Activated T-cell treated with anti-CD3 and anti-CD28 coated beads, Interleukin-2, amount 50 U/mL, for 48 hours (primary cell): ENCODE measurements around the gene RIPOR3.
"Not testable (repeated sequence)": the region's sequence is repeated elsewhere in the genome, so short reads cannot be mapped to it uniquely, and the experiment has no call there.

Experiments used
- DNase-seq, 2 experiments: peaks; one replicate each; pipeline ENCODE4 v3.0.0-alpha.2; 2020

The RIPOR3 gene

DNA sequence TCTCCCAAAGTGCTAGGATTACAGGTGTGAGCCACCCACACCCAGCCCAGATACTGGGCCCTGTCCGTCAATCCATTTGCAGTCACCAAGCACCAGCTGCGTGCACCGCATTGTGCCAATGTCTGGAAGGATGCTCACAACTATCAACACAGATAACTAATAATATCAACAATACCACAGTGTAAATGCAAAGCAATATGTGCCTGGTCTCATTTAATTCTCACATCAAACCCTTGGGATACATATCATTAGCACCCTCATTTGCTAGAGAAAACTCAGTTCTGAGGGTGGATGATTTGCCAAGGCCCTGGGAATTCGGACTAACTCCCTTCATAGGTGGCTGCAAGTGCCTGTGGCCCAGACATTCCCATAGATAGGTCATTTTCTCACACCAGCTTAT lies 14.5 kb downstream of the RIPOR3 start:
- no peak for DNase-seq

DNA sequence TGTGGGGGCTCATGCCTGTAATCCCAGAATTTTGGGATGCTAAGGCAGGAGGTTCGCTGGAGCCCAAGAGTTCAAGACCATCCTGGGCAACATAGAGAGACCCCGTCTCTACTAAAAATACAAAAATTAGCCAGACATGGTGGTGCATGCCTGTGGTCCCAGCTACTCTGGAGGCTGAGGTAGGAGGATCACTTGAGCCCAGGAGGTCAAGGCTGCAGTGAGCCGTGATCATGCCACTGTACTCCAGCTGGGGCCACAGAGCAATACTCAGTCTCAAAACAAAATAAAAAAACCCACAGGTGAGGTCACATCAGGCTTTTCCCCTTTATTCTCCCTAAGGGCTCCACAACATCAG lies 15.0 kb downstream of the RIPOR3 start:
- not testable (repeated sequence) for DNase-seq

DNA sequence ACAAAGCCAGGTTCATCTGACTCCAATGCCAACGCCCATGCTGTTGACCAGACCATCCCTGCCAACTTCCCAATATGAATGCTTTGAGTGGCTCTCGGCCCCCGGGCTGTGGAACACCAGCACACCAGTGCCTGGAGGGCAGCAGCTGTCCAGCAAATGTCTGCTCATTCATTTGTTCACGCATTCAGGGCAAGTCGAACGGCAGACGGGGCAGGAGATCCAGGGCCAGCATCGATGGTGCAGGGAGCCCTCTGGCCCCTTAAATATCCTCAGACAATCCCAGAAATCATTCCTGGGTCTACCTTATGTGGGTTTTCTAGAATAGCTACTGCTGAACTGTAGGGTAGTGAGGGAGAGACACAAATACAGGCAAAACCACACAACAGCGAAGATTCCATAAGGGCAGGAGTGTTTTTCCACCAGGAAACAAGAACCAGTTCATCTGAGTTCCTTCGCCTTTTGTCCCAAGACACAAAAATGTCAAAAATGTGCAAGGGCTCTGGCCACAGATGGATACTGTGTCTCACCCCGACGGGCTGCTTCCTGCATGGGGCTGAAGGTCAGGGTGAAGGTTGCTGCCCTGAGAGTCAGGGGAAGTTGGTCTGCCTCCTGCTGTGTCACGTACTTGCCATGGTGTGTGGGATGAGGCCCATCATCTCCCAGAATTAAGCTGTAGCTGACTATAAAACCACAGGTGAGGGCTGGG lies 15.5 kb downstream of the RIPOR3 start:
- DNase-seq: no peak

DNA sequence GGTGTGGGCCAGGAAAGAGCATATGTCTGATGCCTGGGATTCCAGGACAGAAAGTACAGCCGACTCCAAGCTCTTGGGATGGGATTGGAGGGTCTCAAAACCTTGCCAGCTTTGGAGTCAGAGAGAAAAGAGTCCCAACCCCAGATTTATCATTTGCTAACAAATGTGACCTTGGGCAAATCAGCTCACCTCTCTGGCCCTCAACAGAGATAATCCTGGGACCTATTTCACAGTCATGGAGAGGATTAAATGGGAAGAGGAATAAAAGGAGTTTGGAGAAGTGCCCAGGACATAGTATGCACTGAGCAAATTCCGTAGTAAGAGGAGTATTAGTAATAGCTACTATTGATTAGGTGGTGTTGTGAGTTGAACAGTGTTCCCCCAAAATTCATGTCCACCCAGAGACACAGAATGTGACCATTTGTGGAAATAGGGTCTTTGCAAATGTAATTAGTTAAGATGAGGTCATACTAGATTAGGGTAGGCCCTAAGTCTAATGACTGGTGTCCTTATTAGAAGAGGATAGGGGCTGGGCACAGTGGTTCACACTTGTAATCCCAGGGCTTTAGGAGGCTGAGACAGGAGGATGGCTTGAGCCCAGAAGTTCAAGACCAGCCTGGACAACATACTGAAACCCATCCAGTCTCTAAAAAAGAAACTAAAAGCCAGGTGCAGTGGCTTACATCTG lies 17.1 kb downstream of the RIPOR3 start:
- no peak for DNase-seq

DNA sequence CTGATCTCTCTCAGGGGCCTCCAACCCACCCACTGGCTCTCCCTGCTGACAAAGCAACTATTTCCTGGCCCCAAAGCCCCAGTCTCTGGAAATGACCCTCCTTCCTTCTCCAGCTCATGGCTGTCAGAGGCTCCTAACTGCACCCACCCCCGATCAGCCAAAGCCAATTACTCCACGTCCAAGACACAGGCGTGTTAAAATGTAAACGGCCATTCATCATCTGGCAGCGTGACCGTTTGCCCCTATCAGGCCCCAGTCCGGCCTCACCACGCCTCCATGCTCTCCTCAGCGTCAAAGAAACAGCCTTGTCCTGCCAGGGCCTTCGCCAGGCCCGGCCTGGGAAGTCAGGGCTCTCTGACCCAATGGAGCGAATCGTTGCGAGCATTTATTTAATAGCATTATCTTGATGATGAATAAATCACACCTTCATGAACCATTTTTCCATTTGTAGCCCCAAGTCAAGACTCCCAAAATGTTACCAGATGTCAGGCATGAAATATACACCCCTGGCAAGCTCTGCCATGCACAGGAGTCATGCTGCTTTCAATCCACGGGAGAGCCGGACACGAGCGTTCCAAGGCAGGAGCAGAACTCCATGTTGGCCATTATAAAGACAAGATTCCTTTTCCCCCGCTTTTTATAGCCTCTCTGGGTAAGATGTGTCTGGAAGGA lies 17.7 kb downstream of the RIPOR3 start:
- DNase-seq: no peak

DNA sequence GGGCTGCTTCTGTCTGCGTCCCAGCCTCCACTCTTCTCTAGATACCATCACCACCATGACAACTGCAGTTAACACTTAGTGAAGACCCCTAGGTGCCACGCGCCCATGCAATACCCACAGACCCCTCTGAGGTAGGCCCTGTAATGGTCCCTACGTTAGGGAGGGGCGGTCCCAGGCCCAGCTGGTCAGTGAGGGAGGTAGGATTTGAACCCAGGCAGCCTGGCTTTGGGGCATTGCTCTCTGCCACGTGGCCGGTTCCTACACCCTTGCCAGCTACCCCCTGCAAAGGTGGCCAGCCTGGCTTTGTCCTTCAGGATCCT lies 18.2 kb downstream of the RIPOR3 start:
- DNase-seq: no peak

DNA sequence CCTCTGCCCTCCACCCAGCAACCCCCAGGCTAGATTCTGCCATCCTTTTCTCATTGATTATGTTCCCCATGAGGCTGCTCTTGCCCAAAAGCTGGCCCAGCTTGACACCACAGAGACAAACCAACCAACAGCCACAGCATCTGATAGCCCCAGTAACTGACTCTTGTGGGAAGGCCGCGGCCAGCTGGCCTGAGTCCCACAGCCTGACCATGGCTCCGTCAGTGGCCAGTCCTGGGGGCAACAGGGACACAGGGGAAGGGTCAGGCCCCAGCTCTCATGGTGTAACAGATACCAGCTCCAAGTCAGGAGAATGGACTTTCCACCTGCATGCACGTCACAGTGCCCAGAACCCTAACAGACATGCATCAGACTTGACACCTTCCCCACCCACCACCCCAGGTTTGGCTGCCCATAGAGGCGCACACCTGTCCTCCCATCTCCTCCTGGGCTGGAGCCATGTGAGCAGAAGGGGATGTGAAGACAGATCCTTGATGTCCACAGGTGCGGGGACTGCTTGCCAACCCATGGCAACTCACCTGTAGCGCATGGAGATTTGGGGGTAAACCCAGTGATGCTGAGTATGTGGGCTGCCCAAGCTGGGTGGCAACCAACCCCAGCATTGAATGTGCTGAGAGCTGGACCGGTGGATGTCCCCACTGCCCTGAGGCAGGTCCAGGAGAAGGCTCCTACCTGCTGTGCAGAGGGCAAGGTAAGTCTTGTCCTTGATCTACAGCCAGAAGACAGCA lies 18.8 kb downstream of the RIPOR3 start:
- no peak for DNase-seq

DNA sequence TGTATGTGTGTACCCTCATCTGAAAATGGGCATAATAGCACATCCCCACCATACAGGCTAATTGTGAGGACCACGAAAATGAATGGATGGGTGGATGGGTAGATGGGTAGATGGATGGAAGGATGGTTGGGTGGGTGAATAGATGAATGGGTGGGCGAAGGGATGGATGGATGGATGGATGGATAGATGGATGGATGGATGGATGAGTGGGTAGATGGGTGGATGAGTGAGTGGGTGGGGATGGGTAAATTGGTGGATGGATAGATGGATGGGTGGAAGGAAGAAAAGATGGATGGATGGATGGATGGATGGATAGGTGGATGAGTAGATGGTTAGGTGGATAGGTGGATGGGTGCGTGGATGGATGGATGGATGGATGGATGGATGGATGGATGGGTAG lies 19.7 kb downstream of the RIPOR3 start:
- no peak for DNase-seq

DNA sequence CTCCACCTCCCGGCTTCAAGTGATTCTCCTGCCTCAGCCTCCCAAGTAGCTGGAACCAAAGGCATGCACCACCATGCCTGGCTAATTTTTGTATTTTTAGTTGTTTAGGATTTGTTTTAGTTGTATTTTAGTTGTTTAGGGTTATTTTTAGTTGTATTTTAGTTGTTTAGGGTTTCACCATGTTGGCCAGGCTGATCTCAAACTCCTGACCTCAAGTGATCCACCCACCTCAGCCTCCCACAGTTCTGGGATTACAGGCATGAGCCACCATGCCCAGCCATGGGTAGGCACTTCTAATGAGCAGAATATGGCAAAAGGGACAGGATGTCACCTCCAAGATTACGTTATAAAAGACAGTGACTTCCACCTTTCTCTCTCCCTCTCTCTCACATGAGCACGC lies 20.3 kb downstream of the RIPOR3 start:
- not testable (repeated sequence) for DNase-seq

DNA sequence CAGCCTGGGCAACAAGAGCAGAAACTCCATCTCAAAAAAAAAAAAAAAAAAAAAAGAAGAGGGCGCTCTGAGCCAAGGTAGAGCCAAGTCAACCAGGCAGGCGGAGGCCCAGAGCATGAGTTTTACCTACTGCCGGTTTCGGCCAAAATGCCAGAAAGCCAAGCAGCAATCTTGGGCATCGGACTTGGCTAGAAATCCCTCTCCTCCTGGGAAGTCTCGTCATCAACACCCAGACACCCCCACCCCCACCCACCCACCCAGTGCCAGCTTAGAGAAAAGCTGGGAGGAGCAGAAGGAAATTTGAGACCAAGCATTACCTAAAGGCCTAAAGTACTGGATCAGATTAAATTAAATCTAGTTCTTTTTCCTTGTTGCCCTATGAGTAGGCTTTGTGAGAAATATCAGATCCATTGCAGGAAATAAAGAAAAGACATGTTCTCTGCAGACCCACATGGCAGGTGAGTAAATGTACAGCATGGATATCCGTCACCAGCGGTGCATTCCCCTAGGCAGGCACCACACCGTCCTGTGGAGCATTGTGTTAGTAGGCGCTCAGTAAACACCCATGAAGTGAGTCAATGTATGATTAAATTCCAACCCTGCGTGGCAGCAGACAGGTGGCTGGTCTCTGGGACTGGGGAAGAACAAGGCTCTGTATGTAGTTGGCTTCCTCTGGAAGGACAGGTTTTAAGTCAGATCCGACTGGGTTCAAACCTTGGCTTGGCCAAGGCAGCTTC lies 21.0 kb downstream of the RIPOR3 start:
- DNase-seq: no peak

DNA sequence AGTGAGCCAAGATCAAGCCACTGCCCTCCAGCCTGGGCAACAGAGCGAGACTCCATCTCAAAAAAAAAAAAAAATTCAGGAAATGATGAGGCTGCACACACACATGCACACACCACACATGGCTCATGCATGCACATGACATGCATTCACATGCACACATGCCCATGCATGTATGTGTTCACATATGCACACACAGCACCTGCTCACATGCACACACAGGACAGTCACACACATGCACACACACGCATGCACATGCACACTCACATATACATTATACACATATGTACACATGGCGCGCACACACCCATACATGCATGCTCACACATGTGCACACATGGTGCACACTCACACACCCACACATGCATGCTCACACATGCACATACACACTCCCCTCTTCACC lies 22.5 kb downstream of the RIPOR3 start:
- DNase-seq: no peak

DNA sequence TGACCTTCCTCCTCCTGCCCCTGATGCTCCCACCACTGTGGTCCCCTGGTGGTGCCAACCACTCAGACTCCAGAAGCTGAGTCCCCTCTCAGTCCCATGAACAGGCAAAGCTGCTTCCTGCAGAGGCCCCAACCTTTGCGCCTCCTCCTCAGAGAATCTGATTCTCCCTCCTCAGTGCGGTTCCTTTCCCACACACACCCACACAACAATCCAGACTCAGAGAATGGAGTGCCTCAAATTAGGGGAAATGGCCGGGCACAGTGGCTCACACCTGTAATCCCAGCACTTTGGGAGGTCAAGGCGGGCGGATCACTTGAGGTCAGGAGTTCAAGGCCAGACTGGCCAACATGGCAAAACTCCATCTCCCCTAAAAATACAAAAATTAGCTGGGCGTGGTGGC lies 23.0 kb downstream of the RIPOR3 start:
- DNase-seq: no peak

DNA sequence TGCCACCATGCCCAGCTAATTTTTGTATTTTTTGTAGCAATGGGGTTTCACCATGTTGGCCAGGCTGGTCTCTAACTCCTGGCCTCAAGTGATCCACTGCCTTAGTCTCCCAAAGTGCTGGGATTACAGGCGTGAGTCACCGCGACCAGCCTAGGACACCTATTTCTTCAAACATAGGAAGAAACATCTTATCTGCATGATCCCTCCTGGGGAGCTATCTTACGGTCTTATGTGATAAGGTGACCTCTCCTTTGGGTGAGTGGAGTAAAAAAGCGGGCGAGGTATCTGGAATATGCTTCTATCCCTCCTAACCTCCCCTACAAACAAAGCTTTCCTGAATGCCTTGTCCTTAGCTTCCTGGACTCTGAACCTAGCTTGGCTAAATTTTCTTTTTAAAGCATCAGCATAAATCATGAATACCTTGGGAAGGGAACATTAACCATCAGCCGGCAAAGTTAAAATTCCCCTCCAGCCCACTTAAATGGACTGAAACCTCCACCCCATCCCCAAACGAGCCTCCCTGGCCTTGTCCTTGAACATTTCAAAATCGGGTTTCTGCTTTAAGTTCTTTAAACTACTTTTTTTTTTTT lies 24.5 kb downstream of the RIPOR3 start:
- no peak for DNase-seq

DNA sequence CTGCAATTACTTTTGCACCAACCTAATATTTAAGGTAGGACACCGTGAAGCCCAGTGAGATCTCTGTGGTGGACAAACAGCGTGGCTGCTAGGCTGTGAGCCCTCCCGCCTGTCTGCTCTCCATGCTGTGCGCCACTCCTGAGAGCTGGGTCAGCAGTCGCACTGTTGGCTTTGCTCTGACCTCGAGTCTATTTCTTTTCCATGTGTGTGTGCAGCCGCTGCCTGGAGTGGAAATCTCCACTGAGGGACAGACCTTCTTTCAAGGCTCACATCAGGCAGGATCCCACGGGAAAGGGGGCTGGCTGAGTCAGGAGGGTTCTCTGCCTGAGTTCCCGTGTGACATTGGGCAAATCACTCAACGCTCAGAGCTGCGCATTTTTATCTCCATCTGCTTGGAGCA lies 27.1 kb downstream of the RIPOR3 start:
- no peak for DNase-seq

DNA sequence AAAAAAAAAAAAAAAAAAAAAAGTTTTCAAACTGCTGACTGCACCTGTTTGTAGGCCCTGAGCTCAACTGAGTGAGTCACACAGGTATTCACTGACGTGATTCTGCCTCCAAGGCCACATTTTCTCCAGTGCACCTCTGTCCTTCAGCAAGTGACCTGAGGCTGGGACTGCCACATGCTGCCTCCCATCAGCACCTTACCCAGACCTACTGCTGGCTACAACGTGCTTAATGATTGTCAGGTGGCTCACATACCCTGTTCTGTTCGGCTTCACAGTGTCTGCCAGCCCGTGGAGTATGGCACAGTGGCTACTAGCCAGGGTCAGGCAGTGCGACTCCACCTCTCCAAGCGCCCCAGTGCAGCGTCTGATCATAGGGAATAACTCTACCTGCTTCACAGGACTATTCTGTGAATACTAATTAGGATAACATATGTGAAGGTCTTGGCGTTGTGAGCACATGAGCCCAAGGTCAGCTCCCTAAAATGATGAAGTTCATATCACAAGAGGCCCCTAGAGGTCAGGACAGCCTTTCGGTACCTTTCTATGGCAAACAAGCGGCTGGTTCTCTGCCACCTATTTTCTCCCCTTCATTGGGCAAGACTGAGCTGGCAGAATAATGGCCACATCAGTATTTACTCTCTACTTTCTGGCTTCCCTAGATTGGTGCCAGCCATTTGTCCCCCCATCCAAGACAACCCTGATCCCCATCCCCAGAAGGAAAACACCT lies 28.1 kb downstream of the RIPOR3 start:
- DNase-seq: peak in 1 of 2 experiments; percentile 23

DNA sequence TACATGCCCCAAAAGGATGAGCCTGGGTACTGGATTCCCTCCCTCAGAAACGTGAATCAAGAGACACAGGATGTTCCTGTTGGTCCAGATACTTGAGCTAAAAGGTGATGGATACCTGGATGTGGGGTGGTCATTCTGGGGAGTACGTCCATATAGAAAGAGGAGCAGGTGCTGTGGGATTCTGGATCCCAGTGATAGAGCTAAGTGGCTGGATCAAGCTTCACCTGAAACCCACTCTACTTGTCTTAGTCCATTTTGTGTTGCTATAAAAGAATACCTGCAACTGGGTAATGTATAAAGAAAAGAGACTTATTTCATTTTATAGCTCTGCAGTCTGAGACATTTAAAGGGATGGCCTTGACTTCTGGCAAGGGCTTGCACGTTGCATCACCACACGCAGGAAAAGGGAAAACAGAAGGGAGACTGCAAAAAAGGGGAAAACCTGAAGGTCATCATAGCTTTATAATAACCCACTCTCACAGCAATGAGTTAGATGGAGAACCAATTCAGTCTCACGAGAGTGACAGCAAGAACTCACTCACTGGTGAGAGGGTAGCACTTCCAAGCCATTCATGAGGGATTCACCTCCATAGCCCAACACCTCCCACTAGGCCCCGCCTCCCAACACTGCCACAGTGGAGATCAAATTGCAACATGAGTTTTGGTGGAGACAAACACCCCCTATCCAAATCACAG lies 31.2 kb downstream of the RIPOR3 start:
- no peak for DNase-seq

DNA sequence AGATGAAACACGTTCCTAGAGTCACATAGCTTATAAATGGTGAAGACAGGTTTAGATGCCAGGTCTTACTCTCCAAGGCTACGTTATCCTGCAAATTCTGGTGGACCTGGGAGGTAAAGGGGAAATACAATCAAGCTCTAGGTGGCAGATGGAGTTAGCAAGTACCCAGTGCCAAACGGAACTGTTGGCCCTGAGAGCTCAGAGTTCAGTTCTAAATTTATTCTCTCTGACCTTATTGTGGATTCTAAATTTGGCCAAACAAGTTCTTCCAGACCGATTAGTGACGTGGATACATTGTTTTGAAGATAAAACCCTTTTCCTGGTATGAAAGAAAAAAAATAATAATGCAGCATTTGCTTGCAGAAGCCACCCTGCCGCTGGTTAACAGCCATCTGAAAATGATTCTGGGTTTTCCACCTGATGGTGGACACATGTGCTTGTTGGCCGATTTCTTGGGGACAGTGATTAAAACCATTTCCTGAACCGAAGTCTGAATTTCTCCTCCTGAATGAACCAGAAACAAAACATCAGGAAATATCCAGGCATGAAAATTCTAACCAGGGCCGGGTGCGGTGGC lies 32.5 kb downstream of the RIPOR3 start:
- no peak for DNase-seq

DNA sequence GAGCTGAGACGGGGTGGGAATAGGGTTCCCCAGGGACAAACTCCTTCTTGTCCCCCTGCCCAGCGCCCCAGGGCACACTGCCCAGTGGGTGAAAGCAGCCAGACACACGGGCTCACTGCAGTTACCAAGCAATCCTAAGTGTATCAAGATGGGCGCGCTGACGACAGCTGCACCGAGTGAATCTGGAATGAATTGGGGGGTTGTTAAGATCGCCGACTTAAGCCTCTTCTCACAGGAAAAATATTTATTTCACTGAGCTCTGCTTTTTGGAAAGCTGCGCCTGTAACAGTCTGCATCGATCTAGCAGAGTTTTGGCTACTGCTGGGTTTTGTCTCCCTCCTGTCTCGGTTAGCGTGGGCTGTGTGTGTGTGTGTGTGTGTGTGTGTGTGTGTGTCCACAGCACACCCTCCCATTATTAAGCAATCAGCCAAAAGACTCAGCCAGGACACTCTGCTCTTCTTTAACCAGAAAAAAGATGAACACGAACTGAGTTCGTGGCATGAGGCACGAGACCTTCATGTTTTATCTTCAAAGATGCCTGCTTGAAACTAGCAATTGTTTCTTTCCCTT lies 35.9 kb downstream of the RIPOR3 start:
- no peak for DNase-seq

DNA sequence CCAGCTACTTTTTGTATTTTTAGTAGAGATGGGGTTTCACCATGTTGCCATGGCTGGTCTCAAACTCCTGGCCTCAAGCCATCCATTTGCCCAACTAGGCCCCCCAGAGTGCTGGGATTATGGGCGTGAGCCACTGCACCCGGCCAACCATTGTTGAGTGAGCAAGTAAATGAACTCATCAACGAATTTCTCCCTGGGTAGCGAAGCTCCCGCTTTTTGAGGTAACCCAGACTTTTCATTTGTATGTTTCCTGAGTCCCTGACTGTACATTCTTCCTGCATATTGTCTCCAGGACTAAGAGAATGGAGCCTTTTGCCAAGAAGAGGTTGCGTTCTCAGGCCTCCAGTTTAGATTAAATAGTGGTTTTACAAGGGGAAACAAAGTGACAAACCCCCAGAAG lies 36.4 kb downstream of the RIPOR3 start:
- no peak for DNase-seq

DNA sequence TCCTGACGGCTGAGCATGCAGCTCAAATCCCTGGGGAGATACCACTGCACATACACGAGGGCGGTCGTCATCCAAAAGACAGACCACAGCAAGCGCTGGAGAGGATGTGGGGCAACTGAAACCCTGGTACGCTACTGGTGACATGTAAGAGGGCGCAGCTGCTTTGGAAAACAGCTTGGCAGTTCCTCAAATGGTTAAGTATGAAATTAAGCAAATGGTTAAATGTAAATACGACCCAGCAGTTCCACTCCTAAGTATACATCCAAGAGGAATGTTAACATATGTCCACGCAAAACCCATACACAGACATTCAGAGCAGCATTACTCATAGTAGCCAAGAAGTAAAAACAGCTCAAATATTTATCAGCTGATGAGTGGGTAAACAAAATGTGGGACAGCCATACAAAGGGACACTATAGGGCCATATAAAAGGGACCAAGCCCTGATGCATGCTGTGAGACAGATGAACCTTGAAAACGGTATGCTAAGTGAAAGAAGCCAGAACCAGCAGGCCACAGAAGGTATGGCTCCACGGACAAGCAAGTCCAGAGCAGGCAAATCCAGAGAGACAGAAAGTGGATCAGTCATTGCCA lies 38.5 kb downstream of the RIPOR3 start:
- no peak for DNase-seq
